HepG2 (cell line): ENCODE measurements around the gene SUPT4H1.

Experiments used
- CTCF ChIP-seq: sonication (generic); formaldehyde crosslinking; IDR thresholded peaks from 2 replicates; pipeline ENCODE4 v1.5.0; 2020; ENCODE audit warnings: mild to moderate bottlenecking, missing genetic modification reagents, moderate library complexity
- FOXK2 ChIP-seq: fragments of 450-650 bp; IDR thresholded peaks from 2 replicates; pipeline ENCODE4 v1.6.1; 2016
- NR1H2 ChIP-seq: sonication (generic); formaldehyde crosslinking; IDR thresholded peaks from 2 replicates; pipeline ENCODE4 v1.8.1; 2022; ENCODE audit warnings: low read depth, missing genetic modification reagents, borderline replicate concordance
- POLR2A ChIP-seq, 2 experiments: IDR thresholded peaks; 2 replicates each; pipeline ENCODE4 v1.6.1; 2011; ENCODE audit warnings: low read depth in 2 of 2, low read length in 2 of 2, mild to moderate bottlenecking in 1 of 2, moderate library complexity in 1 of 2; ENCODE audit not compliant: insufficient read depth in 1 of 2
- POLR2AphosphoS5 ChIP-seq: IDR thresholded peaks from 2 replicates; pipeline ENCODE4 v1.6.1; 2012; ENCODE audit warnings: low read depth, low read length
- ZMAT5 ChIP-seq: sonication (generic); formaldehyde crosslinking; IDR thresholded peaks from 2 replicates; pipeline ENCODE4 v1.5.0; 2020; ENCODE audit warnings: mild to moderate bottlenecking, low read depth, missing genetic modification reagents, borderline replicate concordance

GRCh38 chr17:58300336-58300735 is 51.7 kb downstream of the SUPT4H1 start:
- no peak for TF ChIP-seq NR1H2 (CRISPR knock-in tag)
- TF ChIP-seq POLR2A (IDR thresholded peaks at IDR 0.05; ENCODE audit: insufficient read depth in 1 of 2, low read depth in 2 of 2, low read length in 2 of 2): no peak
- TF ChIP-seq ZMAT5 (CRISPR knock-in tag): no peak
- TF ChIP-seq CTCF (CRISPR knock-in tag): no peak
- TF ChIP-seq FOXK2: no peak
- TF ChIP-seq POLR2AphosphoS5: no peak
